ENCODE data around the gene TMEM59. TPM values are rescaled to one million over a fixed set of nuclear protein-coding genes. Genes with fewer than 3 reads are reported as not detected.

TMEM59 gene
- total and polyA plus RNA-seq, 4 donors, result 152 to 468 (median 336) TPM

DNA sequence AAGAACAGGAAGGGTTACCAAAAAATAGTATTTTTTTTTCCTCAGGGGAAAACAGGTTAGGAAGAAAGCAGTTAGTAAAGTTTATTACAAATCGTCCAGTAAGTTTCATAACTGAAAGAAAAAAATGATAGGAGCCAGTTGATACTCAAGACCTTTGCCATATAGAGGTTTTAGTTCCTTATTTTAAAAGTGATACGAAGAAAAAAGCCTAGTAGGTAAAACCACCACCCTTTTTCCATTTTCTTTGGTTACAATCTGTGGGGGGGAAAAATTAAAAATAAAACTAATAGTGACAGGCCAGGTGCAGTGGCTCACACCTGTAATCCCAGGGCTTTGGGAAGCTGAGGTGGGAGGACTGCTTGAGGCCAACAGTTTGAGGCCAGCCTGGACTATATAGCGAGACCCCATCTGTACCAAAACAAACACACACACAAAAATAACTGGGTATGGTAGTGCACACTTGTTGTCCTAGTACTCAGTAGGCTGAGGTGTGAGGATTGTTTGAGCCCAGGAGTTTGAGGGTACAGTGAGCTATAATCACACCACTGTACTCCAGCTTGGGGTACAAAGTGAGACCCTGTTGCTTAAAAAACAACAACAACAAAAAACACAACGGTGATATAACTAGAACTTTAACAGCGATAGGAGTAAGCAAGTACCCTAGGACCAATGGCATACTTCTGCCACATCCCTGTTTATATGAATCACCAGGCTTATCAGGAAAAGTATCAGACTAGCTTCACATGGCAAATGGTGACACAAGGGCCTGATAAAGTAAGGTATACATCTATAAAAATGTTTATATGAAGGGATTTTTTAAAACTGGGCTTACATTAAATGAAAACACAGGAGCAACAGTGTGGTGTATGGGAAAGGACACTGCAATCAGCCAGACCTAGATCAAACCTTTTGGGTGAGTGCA lies 5.4 kb downstream of the TMEM59 start:
- no peaks in the 10 kb centered on the region for H3K27me3 ChIP-seq (ENCODE audit: control insufficient read depth in 3 of 3, insufficient read depth in 3 of 3, low read length in 2 of 3)
- H3K27ac ChIP-seq (ENCODE audit: low read depth in 1 of 2, low read length in 1 of 2), result no peak overlapping the region
- no peak overlapping the region for H3K9ac ChIP-seq (ENCODE audit: insufficient read depth in 1 of 2, low read length in 2 of 2)
- peaks cover 0 to 6% (median 5%) of the 10 kb centered on the region in 4 donors for H3K36me3 ChIP-seq (ENCODE audit: control insufficient read depth in 4 of 4, insufficient read depth in 4 of 4, low read length in 4 of 4)
- H3K4me1 ChIP-seq (ENCODE audit: control insufficient read depth in 5 of 5, insufficient read depth in 5 of 5, low read length in 5 of 5), result peaks cover 3 to 15% (median 6%) of the 10 kb centered on the region in 5 donors
- ATAC-seq (ENCODE audit: insufficient read depth, low FRiP score) (no peak), DNase-seq (no peak)
- no peak overlapping the region for H3K4me3 ChIP-seq
- 66 to 73% methylated on average over 5 of the region's 5 CpGs for WGBS, 2 donors
- H3K9me3 ChIP-seq (ENCODE audit: control insufficient read depth in 4 of 4, insufficient read depth in 3 of 4, low read length in 3 of 4), result no peaks in the 10 kb centered on the region
- TF ChIP-seq, protein P1, sequence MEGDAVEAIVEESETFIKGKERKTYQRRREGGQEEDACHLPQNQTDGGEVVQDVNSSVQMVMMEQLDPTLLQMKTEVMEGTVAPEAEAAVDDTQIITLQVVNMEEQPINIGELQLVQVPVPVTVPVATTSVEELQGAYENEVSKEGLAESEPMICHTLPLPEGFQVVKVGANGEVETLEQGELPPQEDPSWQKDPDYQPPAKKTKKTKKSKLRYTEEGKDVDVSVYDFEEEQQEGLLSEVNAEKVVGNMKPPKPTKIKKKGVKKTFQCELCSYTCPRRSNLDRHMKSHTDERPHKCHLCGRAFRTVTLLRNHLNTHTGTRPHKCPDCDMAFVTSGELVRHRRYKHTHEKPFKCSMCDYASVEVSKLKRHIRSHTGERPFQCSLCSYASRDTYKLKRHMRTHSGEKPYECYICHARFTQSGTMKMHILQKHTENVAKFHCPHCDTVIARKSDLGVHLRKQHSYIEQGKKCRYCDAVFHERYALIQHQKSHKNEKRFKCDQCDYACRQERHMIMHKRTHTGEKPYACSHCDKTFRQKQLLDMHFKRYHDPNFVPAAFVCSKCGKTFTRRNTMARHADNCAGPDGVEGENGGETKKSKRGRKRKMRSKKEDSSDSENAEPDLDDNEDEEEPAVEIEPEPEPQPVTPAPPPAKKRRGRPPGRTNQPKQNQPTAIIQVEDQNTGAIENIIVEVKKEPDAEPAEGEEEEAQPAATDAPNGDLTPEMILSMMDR (IDR thresholded peaks at IDR 0.05; ENCODE audit: control extremely low read depth, extremely low read depth), result no peak

DNA sequence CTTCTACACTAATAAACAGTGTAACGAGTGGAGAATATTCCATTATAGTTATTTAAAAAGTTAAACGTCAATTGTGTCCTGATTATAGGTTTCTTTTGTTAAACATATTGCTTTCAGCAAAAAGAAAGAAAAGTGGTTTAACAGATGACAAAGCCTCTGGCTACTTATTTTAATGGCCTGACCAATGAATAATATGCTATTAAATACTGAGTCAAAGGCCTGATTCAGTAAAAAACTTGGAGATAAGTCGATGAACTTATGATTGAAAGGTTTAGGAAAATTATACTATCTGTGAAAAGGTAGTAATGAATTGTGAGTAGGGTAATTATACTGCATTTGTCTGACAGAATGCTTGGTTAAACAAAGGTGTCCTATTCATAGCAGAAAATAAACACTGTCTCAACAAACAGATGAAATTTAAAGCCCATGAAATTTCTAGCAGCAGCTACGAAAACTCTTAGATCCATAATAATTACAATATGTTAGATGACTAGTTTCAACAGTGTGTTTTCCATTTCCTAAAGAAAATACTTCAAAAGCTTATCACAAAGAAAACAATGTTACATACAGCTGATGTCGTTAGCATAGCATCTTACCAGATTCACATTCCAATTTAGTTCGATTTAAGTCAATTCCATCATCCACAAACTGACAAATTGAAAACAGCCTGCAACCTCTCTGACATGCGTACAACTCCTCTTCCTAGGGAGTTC lies 6.2 kb downstream of the TMEM59 start:
- no peak for DNase-seq
- no peaks in the 10 kb centered on the region for H3K27me3 ChIP-seq (ENCODE audit: control insufficient read depth in 3 of 3, insufficient read depth in 3 of 3, low read length in 2 of 3)
- no peak overlapping the region for H3K27ac ChIP-seq (ENCODE audit: low read depth in 1 of 2, low read length in 1 of 2)
- TF ChIP-seq, protein P1 (IDR thresholded peaks at IDR 0.05; ENCODE audit: control extremely low read depth, extremely low read depth), result no peak
- ATAC-seq (ENCODE audit: insufficient read depth, low FRiP score), result no peak
- WGBS, 2 donors, result 77 to 79% methylated on average over 7 of the region's 7 CpGs
- no peaks in the 10 kb centered on the region for H3K9me3 ChIP-seq (ENCODE audit: control insufficient read depth in 4 of 4, insufficient read depth in 3 of 4, low read length in 3 of 4)
- H3K4me1 ChIP-seq (ENCODE audit: control insufficient read depth in 5 of 5, insufficient read depth in 5 of 5, low read length in 5 of 5), result peaks cover 3 to 13% (median 6%) of the 10 kb centered on the region in 5 donors
- no peak overlapping the region for H3K9ac ChIP-seq (ENCODE audit: insufficient read depth in 1 of 2, low read length in 2 of 2)
- H3K36me3 ChIP-seq (ENCODE audit: control insufficient read depth in 4 of 4, insufficient read depth in 4 of 4, low read length in 4 of 4), result peaks cover 1 to 15% (median 11%) of the 10 kb centered on the region in 4 donors
- H3K4me3 ChIP-seq, result no peak overlapping the region

DNA sequence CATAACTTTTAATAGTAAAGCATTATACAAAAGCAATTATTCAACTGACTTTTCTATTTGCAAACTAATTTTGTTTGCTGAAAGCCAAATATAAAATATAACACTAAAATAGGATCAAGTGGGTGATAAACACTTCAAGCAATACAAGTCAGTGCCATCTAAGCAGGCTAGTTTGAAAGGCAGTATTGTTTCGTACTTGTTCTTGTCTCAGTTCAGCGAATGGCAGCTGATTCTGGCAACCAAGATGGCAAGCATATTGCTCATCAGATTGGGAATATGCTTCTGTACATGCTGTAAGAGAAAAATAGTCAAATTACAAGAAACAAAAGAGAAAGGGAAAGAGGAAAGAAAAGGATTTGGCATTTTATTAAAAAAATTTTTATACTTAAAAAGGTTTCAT lies 7.5 kb downstream of the TMEM59 start:
- no peaks in the 10 kb centered on the region for H3K9me3 ChIP-seq (ENCODE audit: control insufficient read depth in 4 of 4, insufficient read depth in 3 of 4, low read length in 3 of 4)
- ATAC-seq (ENCODE audit: insufficient read depth, low FRiP score), result no peak
- H3K36me3 ChIP-seq (ENCODE audit: control insufficient read depth in 4 of 4, insufficient read depth in 4 of 4, low read length in 4 of 4), result peaks cover 1 to 18% (median 13%) of the 10 kb centered on the region in 4 donors
- DNase-seq, result no peak
- H3K27me3 ChIP-seq (ENCODE audit: control insufficient read depth in 3 of 3, insufficient read depth in 3 of 3, low read length in 2 of 3), result no peaks in the 10 kb centered on the region
- H3K4me3 ChIP-seq, result no peak overlapping the region
- no peak overlapping the region for H3K9ac ChIP-seq (ENCODE audit: insufficient read depth in 1 of 2, low read length in 2 of 2)
- TF ChIP-seq, protein P1 (IDR thresholded peaks at IDR 0.05; ENCODE audit: control extremely low read depth, extremely low read depth), result no peak
- 91 to 94% methylated on average over 2 of the region's 2 CpGs for WGBS, 2 donors
- H3K27ac ChIP-seq (ENCODE audit: low read depth in 1 of 2, low read length in 1 of 2), result no peak overlapping the region
- H3K4me1 ChIP-seq (ENCODE audit: control insufficient read depth in 5 of 5, insufficient read depth in 5 of 5, low read length in 5 of 5), result peaks cover 0 to 9% (median 3%) of the 10 kb centered on the region in 5 donors

All from lung (tissue), 12 donors.